Stimulated activated CD4-positive, alpha-beta T cell treated with anti-CD3 and anti-CD28 coated beads, Interleukin-2, amount 100 ng/mL, for 48 hours (primary cell): ENCODE results near the gene SCLY.

Experiments used
- DNase-seq, 2 donors: peaks; one replicate each; pipeline ENCODE4 v3.0.0-alpha.2; 2020

Gene SCLY

GRCh38 chr2:238077292-238077691 lies 16.5 kb downstream of the SCLY start:
- no peak for DNase-seq

GRCh38 chr2:238079874-238080327 lies 19.1 kb downstream of the SCLY start:
- DNase-seq = no peak

- no peak for DNase-seq
These were observed 19.7 kb downstream of the SCLY start for GRCh38 chr2:238080518-238080917.

GRCh38 chr2:238081150-238081549 lies 20.3 kb downstream of the SCLY start:
- DNase-seq = no peak

GRCh38 chr2:238081561-238081960 lies 20.8 kb downstream of the SCLY start:
- DNase-seq = no peak

- DNase-seq = no peak
These were observed 21.4 kb downstream of the SCLY start for GRCh38 chr2:238082151-238082550.

- no peak for DNase-seq
These were observed 22.0 kb downstream of the SCLY start for GRCh38 chr2:238082827-238083226.

GRCh38 chr2:238083919-238084318 lies 23.1 kb downstream of the SCLY start:
- no peak for DNase-seq

GRCh38 chr2:238084761-238085160 lies 24.0 kb downstream of the SCLY start:
- no peak for DNase-seq

- DNase-seq = no peak
These were observed 25.1 kb downstream of the SCLY start for GRCh38 chr2:238085899-238086298.

GRCh38 chr2:238087211-238087610 lies 26.4 kb downstream of the SCLY start:
- no peak for DNase-seq

- no peak for DNase-seq
These were observed 30.1 kb downstream of the SCLY start for GRCh38 chr2:238090887-238091286.

- no peak for DNase-seq
These were observed 30.7 kb downstream of the SCLY start for GRCh38 chr2:238091436-238092060.

GRCh38 chr2:238092486-238093035 lies 31.8 kb downstream of the SCLY start:
- DNase-seq = no peak

- no peak for DNase-seq
These were observed 32.7 kb downstream of the SCLY start for GRCh38 chr2:238093181-238094140.

- no peak for DNase-seq
These were observed 33.7 kb downstream of the SCLY start for GRCh38 chr2:238094438-238095022.

- no peak for DNase-seq
These were observed 34.3 kb downstream of the SCLY start for GRCh38 chr2:238095143-238095542.

- no peak for DNase-seq
These were observed 35.7 kb downstream of the SCLY start for GRCh38 chr2:238096311-238097011.

- DNase-seq = no peak
These were observed 36.6 kb downstream of the SCLY start for GRCh38 chr2:238097201-238097987.

- DNase-seq = no peak
These were observed 37.4 kb downstream of the SCLY start for GRCh38 chr2:238097988-238098871.
